ENCODE data around the gene NQO2.

GRCh38 chr6:2976060-2976459 is 23.6 kb upstream of the NQO2 start:
- TF ChIP-seq BHLHE40 (IDR thresholded peaks at IDR 0.05; ENCODE audit: borderline replicate concordance), result no peak
- TF ChIP-seq FOXM1 (IDR thresholded peaks at IDR 0.05; ENCODE audit: borderline replicate concordance), result no peak
- no peak for TF ChIP-seq SP1 (IDR thresholded peaks at IDR 0.05)
- TF ChIP-seq LEF1 (IDR thresholded peaks at IDR 0.05; ENCODE audit: borderline replicate concordance), result no peak
- TF ChIP-seq TARDBP (IDR thresholded peaks at IDR 0.05), result no peak
- TF ChIP-seq FOXA1 (IDR thresholded peaks at IDR 0.05), result no peak
- no peak for TF ChIP-seq SUZ12 (IDR thresholded peaks at IDR 0.05)
- no peak for TF ChIP-seq ELF4 (IDR thresholded peaks at IDR 0.05)
- no peak for TF ChIP-seq HDGF (IDR thresholded peaks at IDR 0.05; ENCODE audit: borderline replicate concordance)
- no peak for TF ChIP-seq ZNF384 (IDR thresholded peaks at IDR 0.05)
- no peak for TF ChIP-seq L3MBTL2 (conservative IDR thresholded peaks at IDR 0.05)
- no peak for TF ChIP-seq ARNT (IDR thresholded peaks at IDR 0.05)
- TF ChIP-seq FOXK2 (IDR thresholded peaks at IDR 0.05), result no peak
- TF ChIP-seq PKNOX1 (IDR thresholded peaks at IDR 0.05), result no peak
